HEK293 (cell line): ENCODE measurements around the gene GPR141.

Source experiments
- CTCF ChIA-PET: fragments of 350-600 bp; formaldehyde crosslinking; extraction: SDS; loops from one replicate; lab custom pipeline; 2021; ENCODE audit warnings: antibody characterized with exemption; lab: Yijun Ruan, JAX
- POLR2A ChIA-PET: fragments of 300-600 bp; formaldehyde crosslinking; extraction: SDS; loops from one replicate; lab custom pipeline; 2020; ENCODE audit warnings: antibody characterized with exemption, inconsistent platforms; lab: Yijun Ruan, JAX
- H3K27ac ChIP-seq: fragments of 200-500 bp; sonication (Bioruptor generic); 2 replicates; pipeline ENCODE4 v1.5.1; 2014; ENCODE audit warnings: low read depth, low read length, control low read depth, inconsistent platforms; ENCODE audit errors: extremely low read depth
- H3K36me3 ChIP-seq, 2 experiments: fragments of 200-500 bp in 1 of 2; sonication (Bioruptor generic) in 1 of 2; 1 replicate in 1 of 2; 2 replicates in 1 of 2; pipeline ENCODE4 v1.5.1; 2014 to 2017; ENCODE audit warnings: inconsistent platforms in 2 of 2, low read length in 2 of 2; ENCODE audit not compliant: control insufficient read depth in 2 of 2, insufficient read depth in 1 of 2
- H3K4me1 ChIP-seq: fragments of 200-500 bp; sonication (Bioruptor generic); 2 replicates; pipeline ENCODE4 v1.5.1; 2014; ENCODE audit warnings: mild to moderate bottlenecking, low read length, inconsistent platforms; ENCODE audit not compliant: control insufficient read depth, insufficient read depth
- H3K4me3 ChIP-seq: 2 replicates; pipeline ENCODE4 v1.5.1; 2011; ENCODE audit warnings: low read depth, mild to moderate bottlenecking, control low read depth, low read length, moderate library complexity
- H3K9me3 ChIP-seq: fragments of 200-500 bp; sonication (Bioruptor generic); 2 replicates; pipeline ENCODE4 v1.5.1; 2014; ENCODE audit warnings: low read depth, low read length, inconsistent platforms; ENCODE audit not compliant: control insufficient read depth, insufficient read depth
- BCL11A ChIP-seq: fragments of 450-650 bp; formaldehyde crosslinking; IDR thresholded peaks from 2 replicates; pipeline ENCODE4 v1.5.1; 2016; ENCODE audit warnings: low read depth, missing biosample characterization, missing genetic modification characterization
- TSHZ1 ChIP-seq: fragments of 450-650 bp; formaldehyde crosslinking; IDR thresholded peaks from 2 replicates; pipeline ENCODE4 v1.5.1; 2016; ENCODE audit warnings: missing biosample characterization, missing genetic modification characterization, borderline replicate concordance
- ZBTB10 ChIP-seq: fragments of 450-650 bp; formaldehyde crosslinking; IDR thresholded peaks from 2 replicates; pipeline ENCODE4 v1.5.1; 2016; ENCODE audit warnings: missing biosample characterization, missing genetic modification characterization
- ZBTB21 ChIP-seq: fragments of 450-650 bp; formaldehyde crosslinking; IDR thresholded peaks from 2 replicates; pipeline ENCODE4 v1.5.1; 2017; ENCODE audit warnings: missing biosample characterization, missing genetic modification characterization
- ZNF10 ChIP-seq: fragments of 450-650 bp; formaldehyde crosslinking; IDR thresholded peaks from 2 replicates; pipeline ENCODE4 v1.5.1; 2017; ENCODE audit warnings: missing biosample characterization, missing genetic modification characterization
- ZNF112 ChIP-seq: fragments of 450-650 bp; formaldehyde crosslinking; IDR thresholded peaks from 2 replicates; pipeline ENCODE4 v1.5.0; 2017; ENCODE audit warnings: missing biosample characterization, missing genetic modification characterization
- ZNF148 ChIP-seq: fragments of 450-650 bp; formaldehyde crosslinking; IDR thresholded peaks from 2 replicates; pipeline ENCODE4 v1.5.0; 2017; ENCODE audit warnings: missing biosample characterization, missing genetic modification characterization, borderline replicate concordance
- ZNF157 ChIP-seq: fragments of 450-650 bp; formaldehyde crosslinking; IDR thresholded peaks from 2 replicates; pipeline ENCODE4 v1.5.1; 2016; ENCODE audit warnings: missing biosample characterization, missing genetic modification characterization
- ZNF19 ChIP-seq: fragments of 450-650 bp; formaldehyde crosslinking; IDR thresholded peaks from 2 replicates; pipeline ENCODE4; 2016; ENCODE audit warnings: missing biosample characterization, missing genetic modification characterization, low read depth
- ZNF341 ChIP-seq: fragments of 450-650 bp; formaldehyde crosslinking; IDR thresholded peaks from 2 replicates; pipeline ENCODE4; 2016; ENCODE audit warnings: low read depth, missing biosample characterization, missing genetic modification characterization
- ZNF391 ChIP-seq: fragments of 450-650 bp; formaldehyde crosslinking; IDR thresholded peaks from 2 replicates; pipeline ENCODE4 v1.5.1; 2016; ENCODE audit warnings: low read depth, missing biosample characterization, missing genetic modification characterization, borderline replicate concordance
- ZNF398 ChIP-seq: fragments of 450-650 bp; formaldehyde crosslinking; IDR thresholded peaks from 2 replicates; pipeline ENCODE4 v1.5.1; 2017; ENCODE audit warnings: missing biosample characterization, missing genetic modification characterization
- ZNF510 ChIP-seq: fragments of 450-650 bp; formaldehyde crosslinking; IDR thresholded peaks from 2 replicates; pipeline ENCODE4 v1.5.1; 2018; ENCODE audit warnings: mild to moderate bottlenecking, missing genetic modification characterization, missing biosample characterization; ENCODE audit not compliant: insufficient replicate concordance
- ZSCAN18 ChIP-seq: fragments of 450-650 bp; formaldehyde crosslinking; IDR thresholded peaks from 2 replicates; pipeline ENCODE4 v1.5.1; 2016; ENCODE audit warnings: missing biosample characterization, missing genetic modification characterization

The GPR141 gene

GRCh38 chr7:37694208-37695094 is 10.9 kb downstream of the GPR141 start:
- POLR2A ChIA-PET = no interaction called here
- TF ChIP-seq ZNF10 (tag by site-specific recombination) (no peak), ZNF157 (tag by site-specific recombination) (no peak), ZNF19 (tag by site-specific recombination) (no peak), BCL11A (tag by site-specific recombination) (no peak), ZBTB10 (tag by site-specific recombination) (no peak), ZNF391 (tag by site-specific recombination) (no peak), ZNF341 (tag by site-specific recombination) (no peak), ZNF148 (no peak), TSHZ1 (no peak), ZNF112 (tag by site-specific recombination) (no peak), ZBTB21 (tag by site-specific recombination) (no peak), ZNF398 (tag by site-specific recombination) (no peak), ZSCAN18 (tag by site-specific recombination) (no peak), ZNF510 (tag by site-specific recombination) (no peak)
- H3K27ac ChIP-seq = no peak overlapping the region
- CTCF ChIA-PET = interaction anchor here (0.6 to 1.4 kb wide), 5 partner anchors 12 to 460 kb away, joined by 3 to 5 read pairs (median 3); no protein-coding TSS in a partner anchor
- H3K4me1 ChIP-seq = no peaks in the 10 kb centered on the region
- no peaks in the 10 kb centered on the region for H3K9me3 ChIP-seq
- H3K36me3 ChIP-seq = no peaks in the 10 kb centered on the region
- H3K4me3 ChIP-seq = no peak overlapping the region
